NCI-H774 (cell line): ENCODE results near the gene ARL6IP4.
"Not testable (repeated sequence)": the region's sequence is repeated elsewhere in the genome, so short reads cannot be mapped to it uniquely, and the experiment has no call there.

Source experiments
- DNase-seq: peaks from one replicate; lab custom pipeline; 2025; lab: John Stamatoyannopoulos, UW

ARL6IP4 gene

DNA sequence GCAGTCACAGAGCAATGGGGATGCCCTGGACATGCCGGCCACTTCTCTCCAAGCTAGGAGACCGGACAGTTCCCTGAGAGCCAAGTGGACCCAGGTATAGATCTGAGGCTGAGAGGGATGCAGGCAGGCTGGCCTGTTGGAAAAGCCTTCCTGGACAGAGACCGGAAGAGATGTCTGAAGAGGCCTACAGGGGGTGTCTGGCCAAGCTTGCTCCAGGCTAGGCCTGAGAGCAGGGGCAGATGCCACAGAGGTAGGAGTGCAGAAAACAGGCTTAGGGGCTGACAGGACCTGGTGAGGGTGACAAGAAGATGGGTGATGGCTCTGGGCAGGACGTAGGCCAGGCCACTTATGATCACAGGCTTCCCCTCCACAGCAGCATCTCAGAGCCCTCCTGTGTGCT is 30.2 kb downstream of the ARL6IP4 start:
- DNase-seq = no peak

DNA sequence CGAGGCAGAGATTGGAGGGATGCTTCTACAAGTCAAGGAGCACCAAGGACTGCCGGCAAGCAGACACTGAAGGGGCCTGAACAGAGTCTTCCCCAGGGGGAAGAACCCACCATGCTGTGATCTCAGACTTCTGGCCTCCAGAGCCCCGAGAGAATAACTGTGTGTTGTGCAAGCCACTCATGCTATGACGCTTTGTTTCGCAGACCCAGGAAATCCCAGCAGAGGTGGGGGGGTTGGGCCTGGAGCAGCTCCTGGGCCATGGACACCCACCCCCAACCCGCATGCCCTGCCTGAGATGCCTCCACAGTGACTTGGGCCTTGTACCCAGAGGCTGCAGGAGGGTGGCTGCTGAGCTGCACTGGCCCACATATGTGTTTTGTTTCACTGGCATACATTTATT is 31.2 kb downstream of the ARL6IP4 start:
- no peak for DNase-seq

DNA sequence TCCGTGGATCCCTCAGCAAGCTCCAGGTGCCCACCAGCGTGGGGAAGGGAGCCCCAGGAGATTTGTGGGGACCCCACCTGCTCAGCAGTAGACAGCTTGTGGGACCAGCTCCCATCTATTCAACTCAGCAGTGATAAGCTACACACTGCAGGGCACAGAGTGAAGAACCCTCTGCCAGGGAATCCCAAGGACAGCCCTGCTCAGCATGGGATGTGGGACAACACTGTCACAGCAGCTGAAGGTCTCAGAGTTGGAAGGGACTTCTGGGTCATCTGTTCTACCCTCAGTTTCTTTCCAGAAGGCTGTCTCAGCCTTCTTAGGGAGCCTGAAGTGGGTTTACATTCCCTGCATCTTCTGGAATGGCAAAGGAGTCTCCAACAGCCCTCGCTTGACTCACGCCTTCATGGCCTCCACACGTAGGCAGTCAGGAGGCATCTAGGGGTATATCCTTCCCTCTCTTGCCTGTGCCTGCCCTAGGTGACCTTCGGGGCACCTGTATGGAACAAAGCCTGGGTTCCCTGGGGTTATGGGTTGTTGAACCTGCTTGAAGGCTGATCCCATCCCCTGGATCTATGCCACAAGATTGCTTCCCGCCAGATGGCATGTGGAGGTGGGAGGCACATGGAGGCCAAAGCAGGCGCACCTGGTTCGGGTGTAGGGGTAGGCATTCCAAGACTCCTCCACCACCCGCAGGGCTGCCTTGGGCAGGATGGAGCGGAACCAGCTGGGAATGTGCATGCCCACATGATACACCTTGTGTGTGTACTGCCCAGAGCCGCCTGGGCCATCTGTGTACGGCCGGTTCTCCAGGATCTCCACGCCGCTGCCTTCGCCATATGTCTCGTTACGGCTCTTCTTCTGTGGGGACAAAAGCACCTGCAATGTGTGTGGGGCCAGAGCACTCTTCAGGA is 33.0 kb downstream of the ARL6IP4 start:
- no peak for DNase-seq

DNA sequence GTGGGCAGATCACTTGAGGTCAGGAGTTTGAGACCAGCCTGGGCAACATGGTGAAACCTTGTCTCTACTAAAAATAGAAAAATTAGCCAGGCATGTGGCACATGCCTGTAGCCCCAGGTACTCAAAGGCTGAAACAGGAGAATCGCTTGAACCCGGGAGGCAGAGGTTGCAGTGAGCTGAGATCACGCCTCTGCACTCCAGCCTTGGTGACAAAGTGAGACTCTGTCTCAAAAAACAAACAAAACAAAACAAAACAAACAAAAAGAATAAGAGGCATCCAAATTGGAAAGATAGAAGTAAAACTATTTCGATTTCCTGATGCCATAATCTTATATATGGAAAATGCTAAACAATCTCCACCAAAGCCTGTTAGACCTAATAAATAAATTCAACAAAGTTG is 34.0 kb downstream of the ARL6IP4 start:
- DNase-seq = not testable (repeated sequence)

DNA sequence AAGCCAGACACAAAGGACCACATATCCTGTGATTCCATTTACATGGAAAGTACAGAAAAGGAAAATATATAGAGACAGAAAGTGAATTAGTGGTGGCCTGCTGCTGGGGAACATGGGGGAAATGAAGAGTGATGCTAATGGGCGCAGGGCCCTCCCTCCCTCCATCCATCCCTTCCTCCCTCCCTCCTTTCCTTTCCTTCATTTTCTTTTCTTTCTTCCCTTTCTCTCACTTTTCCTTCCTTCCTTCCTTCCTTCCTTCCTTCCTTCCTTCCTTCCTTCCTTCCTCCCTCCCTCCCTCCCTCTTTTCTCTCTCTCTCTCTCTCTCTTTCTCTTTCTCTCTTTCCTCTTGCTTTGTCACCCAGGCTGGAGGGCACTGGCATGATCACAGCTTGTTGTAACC is 37.3 kb downstream of the ARL6IP4 start:
- DNase-seq = no peak

DNA sequence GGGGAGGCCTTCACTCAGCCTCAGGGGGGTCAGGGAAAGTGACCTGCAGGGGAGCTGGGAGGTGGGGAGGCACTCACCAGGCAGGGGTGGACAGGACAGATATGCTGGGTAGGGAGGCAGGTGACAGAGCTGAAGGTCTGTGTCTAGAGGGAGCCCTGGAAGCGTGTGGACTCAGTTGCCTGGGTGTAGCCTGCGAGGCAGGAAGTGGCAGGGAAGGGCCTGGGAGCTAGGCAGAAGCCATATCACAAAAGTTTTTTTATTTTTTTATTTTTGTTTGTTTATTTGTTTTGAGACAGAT is 39.3 kb downstream of the ARL6IP4 start:
- no peak for DNase-seq

DNA sequence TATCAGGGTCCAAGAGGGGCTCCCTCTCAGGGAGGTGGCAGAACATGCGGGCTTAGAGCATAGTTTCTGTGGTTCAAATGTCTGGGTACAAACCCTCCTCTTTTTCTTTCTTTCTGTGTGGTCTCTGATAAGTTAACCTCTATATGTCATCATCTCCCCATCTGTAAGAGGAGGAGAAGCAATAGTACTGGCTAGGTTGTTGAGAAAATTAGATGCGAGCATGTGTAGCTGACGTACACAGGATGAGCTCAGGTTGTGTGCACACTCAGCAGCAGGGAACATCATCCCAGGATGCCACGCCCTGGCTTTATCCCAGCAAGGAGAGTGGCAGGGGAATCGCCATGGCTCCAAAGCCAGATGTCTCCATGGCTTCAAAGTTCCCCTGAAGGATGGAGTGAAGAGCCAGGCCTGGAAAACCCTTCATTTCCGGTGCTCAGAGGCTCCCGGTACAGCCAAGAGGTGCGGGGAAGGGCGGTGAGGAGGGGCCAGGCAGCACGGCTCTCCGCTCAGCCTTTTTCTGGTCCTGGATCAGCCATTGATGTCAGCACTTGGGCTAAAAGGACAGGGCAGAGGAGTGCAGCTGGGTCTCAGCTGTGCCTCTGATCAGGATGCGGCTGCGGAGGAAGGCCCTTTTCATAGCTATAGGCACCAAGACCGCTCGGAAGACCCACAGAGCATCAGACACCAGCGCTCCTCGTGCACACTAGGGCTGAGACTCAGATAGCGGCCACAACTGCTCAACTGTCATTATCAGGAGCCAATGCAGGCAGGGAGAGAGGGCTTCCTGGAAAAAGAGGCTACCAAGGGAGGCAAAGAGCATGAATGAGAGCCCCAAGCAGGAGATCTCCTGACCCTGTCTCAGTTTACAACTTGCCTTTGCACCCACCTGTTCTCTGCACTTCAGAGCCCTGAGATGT is 41.5 kb downstream of the ARL6IP4 start:
- DNase-seq = no peak

DNA sequence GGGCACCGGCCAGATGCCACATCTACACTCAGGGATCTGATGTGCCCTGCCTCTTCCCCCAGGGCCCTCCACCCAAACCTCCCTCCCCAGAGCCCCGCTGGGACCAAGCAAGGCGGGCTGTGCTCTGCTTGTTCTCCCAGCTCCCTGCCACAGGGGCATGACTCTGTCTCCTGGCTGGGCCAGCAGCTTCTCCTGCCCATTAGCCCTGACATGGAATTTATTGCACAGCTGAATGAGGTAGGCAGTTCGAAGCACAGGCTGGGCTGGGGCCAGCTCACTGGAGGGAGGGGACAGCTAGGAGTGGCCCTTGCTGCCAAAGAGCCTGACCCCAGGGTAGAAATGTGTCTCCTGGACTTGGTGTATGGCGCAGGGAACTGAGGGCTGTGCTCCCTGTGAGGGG is 42.4 kb downstream of the ARL6IP4 start:
- DNase-seq = no peak

DNA sequence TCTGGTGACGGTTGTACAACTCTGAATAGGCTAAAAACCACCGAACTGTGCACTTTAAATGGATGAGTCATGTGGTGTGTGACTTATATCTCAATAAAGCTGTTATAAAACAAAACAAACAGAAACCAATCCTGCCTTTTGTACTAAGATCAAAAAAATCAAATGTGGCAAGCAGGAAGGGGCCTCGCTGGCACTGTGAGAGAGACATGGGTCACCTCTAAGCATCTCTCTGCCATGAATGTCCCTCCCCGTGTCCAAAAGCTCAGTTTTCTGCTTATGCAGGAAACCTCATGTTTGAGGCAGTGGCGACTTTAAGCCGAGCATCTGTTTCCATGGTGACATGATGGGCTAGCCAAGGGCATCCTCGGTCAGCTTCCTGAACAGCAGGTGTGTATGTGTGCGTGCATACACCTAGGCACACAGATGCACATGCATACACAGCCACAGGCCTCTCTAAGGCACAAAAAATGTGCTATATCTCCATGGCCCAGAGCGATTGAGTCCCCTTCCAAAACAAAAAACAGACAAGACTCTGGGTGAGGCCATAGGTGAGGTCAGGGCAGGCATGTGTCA is 44.4 kb downstream of the ARL6IP4 start:
- DNase-seq = peak; percentile 57

DNA sequence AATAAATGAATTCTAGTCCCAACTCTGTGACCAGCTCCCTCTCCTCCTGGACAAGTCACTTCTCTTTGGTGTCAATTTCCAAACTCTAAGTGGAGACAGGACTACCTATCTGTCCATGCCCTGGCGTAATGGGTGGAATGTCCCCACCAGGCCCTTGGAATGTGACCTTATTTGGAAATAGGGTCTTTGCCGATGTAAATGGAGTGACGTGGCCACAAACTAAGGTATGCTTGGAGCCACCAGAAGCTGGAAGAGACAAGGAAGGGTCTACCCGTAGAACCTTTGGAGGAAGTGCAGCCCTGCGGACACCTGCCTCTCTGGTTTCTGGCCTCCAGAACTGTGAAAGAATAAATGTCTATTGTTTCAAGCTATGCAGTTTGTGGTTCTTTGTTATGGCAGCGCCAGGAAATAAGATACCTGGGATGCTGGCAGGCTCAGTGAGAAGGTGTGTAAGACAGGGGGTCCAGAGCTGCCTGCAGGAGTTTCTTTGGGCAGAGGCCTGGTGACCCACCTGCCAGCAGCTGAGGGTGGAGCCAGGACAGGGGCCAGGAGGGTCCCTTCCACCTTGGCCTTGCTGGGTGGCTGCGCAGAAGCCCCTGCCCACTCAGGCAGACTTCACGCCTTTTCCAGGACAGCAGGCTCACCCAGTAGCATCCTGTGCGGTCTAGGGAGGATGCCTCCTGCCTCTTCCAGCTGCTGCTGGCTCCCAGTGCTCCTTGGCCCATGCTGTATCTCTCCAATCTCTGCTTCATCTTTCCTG is 45.8 kb downstream of the ARL6IP4 start:
- DNase-seq = no peak

DNA sequence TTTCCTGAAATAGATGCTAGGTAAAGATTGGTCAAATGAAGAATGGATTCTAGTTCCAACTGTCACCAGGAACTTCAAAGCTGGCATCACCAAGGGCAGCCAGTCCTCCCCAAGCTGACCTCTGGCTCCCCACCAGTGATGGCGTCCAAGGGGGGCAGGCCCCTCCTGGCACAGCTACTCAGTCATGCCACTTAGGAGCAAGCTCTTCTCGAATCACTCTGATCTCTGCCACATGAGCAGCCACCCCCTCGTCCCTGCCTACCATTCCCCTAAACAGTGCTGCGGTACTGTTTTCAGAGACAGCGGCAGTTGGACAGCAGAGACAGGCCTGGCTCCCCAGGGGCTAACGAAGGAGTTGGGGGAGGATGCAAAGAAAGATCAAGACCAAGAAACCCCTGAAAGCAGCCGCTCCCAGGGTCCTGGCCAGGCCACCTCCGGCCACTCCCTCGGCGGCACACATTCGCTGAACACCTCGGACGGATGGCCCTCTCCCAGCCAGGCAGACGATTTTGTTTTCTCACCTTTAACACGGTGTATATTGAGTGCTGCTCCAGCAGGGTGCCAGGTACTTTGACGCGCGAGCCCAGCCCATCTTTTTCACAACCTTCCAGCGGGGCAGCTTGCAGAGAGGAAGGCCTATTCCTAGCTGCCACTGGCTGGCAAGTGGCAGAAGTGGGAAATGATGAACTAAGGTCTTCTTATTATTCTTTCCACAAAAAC is 47.4 kb downstream of the ARL6IP4 start:
- no peak for DNase-seq

DNA sequence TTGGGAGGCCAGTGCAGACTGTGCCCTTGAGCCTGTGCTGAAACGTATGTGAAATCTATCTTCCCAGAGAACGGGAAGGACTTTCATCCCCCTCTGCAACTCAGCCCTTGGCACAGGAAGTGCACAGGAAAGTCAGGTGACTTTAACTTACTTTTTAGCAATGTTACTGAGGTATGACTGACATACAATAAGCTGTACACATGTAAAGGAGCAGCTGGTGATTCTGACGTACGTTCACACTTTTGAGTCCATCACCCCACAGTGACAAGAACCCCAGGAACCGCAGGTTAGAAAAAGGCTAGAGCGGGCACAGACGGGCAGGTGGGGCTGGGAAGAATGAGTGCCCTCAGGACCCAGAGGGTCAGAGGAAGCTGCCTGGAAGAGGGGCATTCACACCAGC is 48.0 kb downstream of the ARL6IP4 start:
- no peak for DNase-seq

DNA sequence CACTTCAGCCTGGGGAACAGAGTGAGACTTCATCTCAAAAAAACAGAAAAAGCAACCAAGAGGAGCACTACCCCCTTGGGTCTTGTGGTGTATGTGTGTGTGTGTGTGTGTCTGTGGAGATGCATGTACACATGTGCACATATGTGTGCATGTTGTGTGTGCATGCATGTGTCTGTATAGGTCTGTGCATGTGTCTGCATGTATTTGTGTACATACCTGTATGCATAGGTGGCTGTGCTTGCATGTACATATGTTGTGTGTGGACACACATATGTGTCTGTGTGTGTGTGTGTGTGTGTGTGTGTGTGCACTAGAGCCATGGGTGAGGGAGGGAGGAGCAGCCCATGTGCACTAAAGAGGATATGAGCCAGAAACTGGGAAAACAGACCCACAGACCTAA is 49.1 kb downstream of the ARL6IP4 start:
- DNase-seq = no peak

DNA sequence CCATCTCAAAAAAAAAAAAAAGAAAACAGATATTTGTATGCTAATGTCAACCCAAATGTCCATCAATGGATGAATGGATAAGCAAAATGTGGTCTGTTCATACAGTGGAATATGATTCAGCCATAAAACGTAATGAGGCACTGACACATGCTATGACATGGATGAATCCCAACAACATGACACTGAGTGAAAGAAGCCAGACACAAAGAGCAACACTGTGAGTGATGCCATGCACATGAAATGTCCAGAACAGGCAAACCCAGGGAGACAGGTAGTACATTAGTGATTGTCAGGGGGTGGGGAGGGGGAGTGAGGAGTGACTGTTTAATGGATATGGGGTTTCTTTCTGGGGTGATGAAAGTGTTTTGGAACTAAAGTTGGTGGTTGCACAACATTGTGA is 50.2 kb downstream of the ARL6IP4 start:
- DNase-seq = no peak

DNA sequence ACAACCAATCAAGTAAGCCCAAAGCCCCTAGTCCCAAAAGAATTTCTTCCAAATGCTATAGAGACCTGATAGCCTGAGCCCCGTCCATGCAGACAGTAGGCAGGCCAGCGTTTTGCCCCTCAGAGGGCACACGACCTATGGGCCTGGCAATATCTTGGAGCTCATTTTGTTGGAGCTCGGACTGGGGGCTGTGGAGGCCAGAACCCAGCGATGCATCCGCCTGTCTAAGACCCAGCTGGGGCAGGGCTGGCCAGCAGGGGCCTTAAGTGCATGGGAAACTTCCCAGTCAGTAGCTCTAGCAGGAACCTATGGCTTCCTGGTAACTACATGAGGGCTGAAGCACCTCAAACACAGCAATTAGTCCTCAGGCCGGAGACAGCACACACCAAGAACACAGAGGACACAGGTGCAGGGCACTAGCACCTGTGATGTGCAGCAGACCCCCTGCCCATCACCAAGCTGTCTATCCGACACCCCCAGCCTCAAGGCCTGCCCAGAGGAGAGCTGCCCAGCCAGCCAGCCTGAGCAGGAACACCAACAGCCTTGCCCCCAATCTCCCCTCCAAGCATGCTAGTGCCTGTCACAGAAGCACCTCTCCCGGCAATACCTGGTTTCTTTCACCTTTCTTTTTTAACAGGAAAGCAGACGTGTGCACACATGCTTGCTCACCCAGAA is 50.8 kb downstream of the ARL6IP4 start:
- no peak for DNase-seq
